Left colon (tissue), 2 donors: ENCODE measurements around the gene POU2AF1. TPM values are rescaled to one million over a fixed set of nuclear protein-coding genes. Genes with fewer than 3 reads are reported as not detected.

Source experiments
- ATAC-seq: fragments of 200-7000 bp; cut with Tn5 transposase; one replicate; pipeline ENCODE4 v1.9.1; 2020; ENCODE audit warnings: mild to moderate bottlenecking, moderate library complexity
- DNase-seq, 2 donors: peaks; one replicate each; pipeline ENCODE4 v3.0.0-alpha.2; 2020
- intact Hi-C, 2 donors: fragments of 100-400 bp; cut with DNase I in 1 of 2; cut with micrococcal nuclease in 1 of 2; formaldehyde crosslinking; loops; one replicate each; pipeline versions ENCODE4 v1.11.2 to v1.14.0; 2022; cut with DNase I, micrococcal nuclease
- total RNA-seq, 2 donors: library from RNA; stranded (reverse); fragmentation: NEBNext Ultra II Directional; extraction: Animal tissue kit (Norgen Biotek cat#: 25700); gene quantifications; one replicate each; pipeline ENCODE4 v1.2.1, GENCODE V29; 2021
- donor health status: DM: no; HTN: no; CAD: no.
- donor health status: DM: yes; HTN: yes; CAD: no.

The POU2AF1 gene
- total RNA-seq, 2 donors from 2014 or later, result 3.8 to 10.2 TPM

GRCh38 chr11:111393585-111393984, 14.5 kb upstream of the POU2AF1 start:
- intact Hi-C loops, result no loop called here
- ATAC-seq (no peak), DNase-seq (no peak)

- no peak for DNase-seq
- intact Hi-C loops, result no loop called here
- ATAC-seq, result peak; percentile 48
Measured at GRCh38 chr11:111393096-111393495, 14.0 kb upstream of the POU2AF1 start.

GRCh38 chr11:111392552-111392951, 13.5 kb upstream of the POU2AF1 start:
- DNase-seq (no peak), ATAC-seq (no peak)
- intact Hi-C loops, result no loop called here

- DNase-seq (no peak), ATAC-seq (no peak)
- intact Hi-C loops, result no loop called here
Measured at GRCh38 chr11:111391328-111392124, 12.5 kb upstream of the POU2AF1 start.

- ATAC-seq (peak; percentile 52), DNase-seq (peak in 1 of 2 donors; percentile 51)
- intact Hi-C loops, result no loop called here
Measured at GRCh38 chr11:111388842-111389241, 9.8 kb upstream of the POU2AF1 start.

- ATAC-seq, result no peak
- DNase-seq, result no peak
- intact Hi-C loops, result no loop called here
Measured at GRCh38 chr11:111388420-111388819, 9.3 kb upstream of the POU2AF1 start.

- intact Hi-C loops, result no loop called here
- peak; percentile 98 for ATAC-seq
Measured at GRCh38 chr11:111387363-111387762, 8.3 kb upstream of the POU2AF1 start.

GRCh38 chr11:111386611-111387150, 7.6 kb upstream of the POU2AF1 start:
- intact Hi-C loops, result no loop called here
- ATAC-seq (no peak), DNase-seq (no peak)

More at GRCh38 chr11:111387363-111387762, 8.3 kb upstream of the POU2AF1 start:
- peak; percentile 90 to 91 for DNase-seq

GRCh38 chr11:111384494-111384893, 5.4 kb upstream of the POU2AF1 start:
- DNase-seq (no peak), ATAC-seq (no peak)
- intact Hi-C loops, result no loop called here

GRCh38 chr11:111382451-111382850, 3.4 kb upstream of the POU2AF1 start:
- ATAC-seq (no peak), DNase-seq (no peak)
- intact Hi-C loops, result no loop called here

GRCh38 chr11:111379602-111380136, 594 bp upstream of the POU2AF1 start:
- ATAC-seq, result no peak
- DNase-seq, result no peak
- intact Hi-C loops, result no loop called here

GRCh38 chr11:111378185-111378860, 752 bp downstream of the POU2AF1 start:
- intact Hi-C loops, result no loop called here
- DNase-seq, result no peak
- no peak for ATAC-seq

- intact Hi-C loops, result no loop called here
- ATAC-seq, result no peak
- DNase-seq, result no peak
Measured at GRCh38 chr11:111376181-111376871, 2.7 kb downstream of the POU2AF1 start.

GRCh38 chr11:111373590-111373989, 5.5 kb downstream of the POU2AF1 start:
- DNase-seq, result no peak
- intact Hi-C loops, result no loop called here
- ATAC-seq, result no peak

- DNase-seq, result no peak
- ATAC-seq, result peak; percentile 74
- intact Hi-C loops, result no loop called here
Measured at GRCh38 chr11:111372538-111372937, 6.5 kb downstream of the POU2AF1 start.

- intact Hi-C loops, result no loop called here
- ATAC-seq (no peak), DNase-seq (no peak)
Measured at GRCh38 chr11:111370902-111371578, 8.0 kb downstream of the POU2AF1 start.

- DNase-seq (no peak), ATAC-seq (no peak)
- intact Hi-C loops, result no loop called here
Measured at GRCh38 chr11:111370270-111370901, 8.7 kb downstream of the POU2AF1 start.

GRCh38 chr11:111368285-111368560, 10.9 kb downstream of the POU2AF1 start:
- intact Hi-C loops, result no loop called here
- DNase-seq, result no peak

More at GRCh38 chr11:111368285-111368560, 10.9 kb downstream of the POU2AF1 start:
- no peak for ATAC-seq
